HepG2 (cell line): Measurements from ENCODE around the gene RYR2. TPM values are rescaled to one million over a fixed set of nuclear protein-coding genes. Genes with fewer than 3 reads are reported as not detected.
A peak's percentile ranks its signal among the peaks of the same experiment; 100 is the strongest.

Experiments
- ATAC-seq: fragments of 200-7000 bp; cut with Tn5 transposase; 3 replicates; pipeline ENCODE4 v1.9.1; 2020; ENCODE audit warnings: mild to moderate bottlenecking, moderate library complexity
- BruUV-seq: library from RNA; stranded (reverse); fragments of 400-500 nt; replicated peaks from 2 replicates; lab custom pipeline; 2021; lab: Mats Ljungman, UMichigan
- CTCF ChIA-PET: fragments of 300-600 bp; formaldehyde crosslinking; extraction: SDS; loops from one replicate; lab custom pipeline; 2021; ENCODE audit warnings: low total read pairs, inconsistent platforms, low intra/inter-chr PET ratio; lab: Yijun Ruan, JAX
- POLR2A ChIA-PET: fragments of 350-600 bp; sonication (Branson Sonifier 250); formaldehyde crosslinking; loops from one replicate; lab custom pipeline; 2020; ENCODE audit warnings: antibody characterized with exemption, inconsistent platforms; lab: Yijun Ruan, JAX
- DNase-seq: peaks from one replicate; pipeline ENCODE4 v3.0.0-alpha.2; 2015; ENCODE audit warnings: low spot score
- FAIRE-seq: peaks from 3 replicates; lab custom pipeline; 2011; peaks lifted over from hg19 to GRCh38; lab: Jason Lieb, UNC
- H2AFZ ChIP-seq: one replicate; pipeline ENCODE4 v1.6.1; 2011; ENCODE audit warnings: low read length, inconsistent platforms
- H3K27ac ChIP-seq: fragments of 300-600 bp; 3 replicates; pipeline ENCODE4 v1.8.0; 2011; ENCODE audit warnings: mixed run types, mild to moderate bottlenecking, mixed read lengths, low read length, inconsistent platforms; ENCODE audit not compliant: insufficient read depth; ENCODE audit errors: extremely low read length
- H3K27me3 ChIP-seq, 2 experiments: fragments of 200-600 bp in 1 of 2; 2 replicates in 1 of 2; 3 replicates in 1 of 2; pipeline versions ENCODE4 v1.6.0 to v1.8.0; 2011; ENCODE audit warnings: low read length in 2 of 2, mild to moderate bottlenecking in 2 of 2, moderate library complexity in 2 of 2, inconsistent platforms in 1 of 2; ENCODE audit not compliant: insufficient read depth in 2 of 2, control insufficient read depth in 1 of 2
- H3K36me3 ChIP-seq, 2 experiments: fragments of 200-600 bp in 1 of 2; replicated peaks in 1 of 2; 2 replicates in 1 of 2; 3 replicates in 1 of 2; pipeline versions ENCODE4 v1.5.1 to v1.8.0; 2011; ENCODE audit warnings: low read length in 2 of 2, inconsistent platforms in 1 of 2; ENCODE audit not compliant: insufficient read depth in 2 of 2, control insufficient read depth in 1 of 2
- H3K4me1 ChIP-seq: 2 replicates; pipeline ENCODE4 v1.5.1; 2012; ENCODE audit warnings: low read length, inconsistent platforms; ENCODE audit not compliant: insufficient read depth
- H3K4me2 ChIP-seq: 2 replicates; pipeline ENCODE4 v1.6.0; 2011; ENCODE audit warnings: low read depth, low read length, inconsistent platforms
- H3K4me3 ChIP-seq, 3 experiments: fragments of 200-600 bp in 1 of 3; sonication (generic), shearing (Covaris generic) in 1 of 3; replicated peaks in 1 of 3; 2 replicates each; pipeline ENCODE4 v1.5.1; 2011 to 2016; ENCODE audit warnings: low read length in 3 of 3, inconsistent platforms in 2 of 3, low read depth in 2 of 3, mild to moderate bottlenecking in 2 of 3, control low read depth in 1 of 3, mixed read lengths in 1 of 3; ENCODE audit not compliant: insufficient read depth in 1 of 3
- H3K79me2 ChIP-seq: one replicate; pipeline ENCODE4 v1.6.1; 2011; ENCODE audit warnings: low read length, inconsistent platforms; ENCODE audit not compliant: insufficient read depth
- H3K9ac ChIP-seq: 2 replicates; pipeline ENCODE4 v1.6.0; 2011; ENCODE audit warnings: mild to moderate bottlenecking, low read depth, low read length, inconsistent platforms; ENCODE audit not compliant: insufficient read depth
- H3K9me3 ChIP-seq: 2 replicates; pipeline ENCODE4 v1.5.1; 2012; ENCODE audit warnings: mild to moderate bottlenecking, low read length
- H4K20me1 ChIP-seq: 2 replicates; pipeline ENCODE4 v1.6.0; 2011; ENCODE audit warnings: inconsistent platforms, mild to moderate bottlenecking, low read length, moderate library complexity; ENCODE audit not compliant: insufficient read depth
- MTF2 ChIP-seq: sonication (generic); formaldehyde crosslinking; IDR thresholded peaks from 2 replicates; pipeline ENCODE4 v1.5.0; 2020; ENCODE audit warnings: missing genetic modification reagents, borderline replicate concordance
- RFX5 ChIP-seq: IDR thresholded peaks from 2 replicates; pipeline ENCODE4 v1.6.1; 2011; ENCODE audit warnings: low read depth, low read length, improper control_type of control experiment
- SIX4 ChIP-seq: sonication (generic); formaldehyde crosslinking; IDR thresholded peaks from 2 replicates; pipeline ENCODE4 v1.4.0; 2020; ENCODE audit warnings: missing genetic modification reagents
- ZNF317 ChIP-seq: sonication (generic); formaldehyde crosslinking; IDR thresholded peaks from 2 replicates; pipeline ENCODE4 v1.5.0; 2020; ENCODE audit warnings: mild to moderate bottlenecking, missing genetic modification reagents
- WGBS: methylation state at CpG from one replicate; pipeline ENCODE4 v1.1.6; 2017; ENCODE audit warnings: low lambda C conversion rate; 5-methylcytosine and 5-hydroxymethylcytosine counted together
- in situ Hi-C: cut with HindIII; loops from 2 replicates; pipeline ENCODE4 v1.10.0; 2017; ENCODE audit warnings: low pct_unique_long_range_greater_than_20kb; ENCODE audit not compliant: extremely low pct_ligation_motif_present
- intact Hi-C: fragments of 100-400 bp; cut with micrococcal nuclease; formaldehyde crosslinking; loops from one replicate; pipeline ENCODE4 v1.10.0; 2022; ENCODE audit not compliant: unreplicated experiment
- polyA plus RNA-seq, 8 experiments: library from polyadenylated mRNA; depleted of rRNA in 3 of 8; stranded (reverse) in 7 of 8; unstranded in 1 of 8; fragments of >200 nt; fragmentation: Illumina TruSeq in 4 of 8; extraction: Trizol in 4 of 8; gene quantifications; 2 replicates each; pipeline versions ENCODE4 v1.2.1 to v1.2.3, GENCODE V29; 2011 to 2016; ENCODE audit warnings: low read depth in 4 of 8, missing spikeins in 1 of 8, mixed read lengths in 1 of 8; ENCODE audit not compliant: insufficient read depth in 1 of 8
- total RNA-seq, 5 experiments: library from RNA; depleted of rRNA; stranded (reverse); fragments of >200 nt; fragmentation: Illumina TruSeq; extraction: Trizol; gene quantifications; 2 replicates each; pipeline ENCODE4 v1.2.3, GENCODE V29; 2016; ENCODE audit warnings: low read depth in 1 of 5
- TF ChIP-seq, protein P1 (sequence below), 2 experiments: fragments of 450-650 bp in 1 of 2; sonication (generic) in 1 of 2; formaldehyde crosslinking in 1 of 2; IDR thresholded peaks; 2 replicates each; pipeline versions ENCODE4 v1.6.1 to v1.8.0; 2016 to 2022; ENCODE audit warnings: antibody characterized with exemption in 1 of 2, mild to moderate bottlenecking in 1 of 2, missing genetic modification reagents in 1 of 2

The RYR2 gene
- total and polyA plus RNA-seq, 2 of the 13 experiments (the other 11 are each of a cell fraction or from before 2014, with no cell fraction given), result not detected

DNA sequence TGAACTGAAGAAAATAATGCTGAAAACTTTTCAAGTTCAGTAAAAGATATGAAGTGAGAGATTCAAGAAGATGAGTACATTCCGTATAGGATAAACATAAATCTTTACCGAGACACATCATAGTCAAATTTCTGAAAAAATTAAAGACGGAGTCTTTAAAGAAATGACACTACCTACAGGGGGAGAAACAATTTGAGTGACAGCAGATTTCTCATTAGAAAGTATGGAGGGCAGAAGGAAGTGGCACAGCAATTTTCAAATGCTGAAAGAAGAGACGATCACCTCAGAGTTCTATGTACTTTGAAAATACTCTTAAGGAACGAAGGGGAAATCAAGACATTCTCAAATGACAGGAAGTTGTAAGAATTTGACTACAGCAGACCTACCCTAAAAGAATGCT is 577.6 kb downstream of the RYR2 start:
- Histone ChIP-seq H3K4me1 (no peaks in the 10 kb centered on the region), H3K79me2 (no peaks in the 10 kb centered on the region), H3K27ac (no peak overlapping the region), H3K27me3 (no peaks in the 10 kb centered on the region), H3K9me3 (peaks cover 26% of the 10 kb centered on the region), H3K36me3 (no peaks in the 10 kb centered on the region), H2AFZ (no peak overlapping the region), H3K4me2 (no peak overlapping the region), H4K20me1 (no peaks in the 10 kb centered on the region), H3K4me3 (no peak overlapping the region), H3K9ac (no peak overlapping the region)
- POLR2A ChIA-PET, result no interaction called here
- 24% methylated on average over 5 of the region's 5 CpGs for WGBS
- CTCF ChIA-PET, result no interaction called here
- intact Hi-C loops, result no loop called here
- FAIRE-seq (no peak), ATAC-seq (no peak), DNase-seq (no peak)
- no TSS peak for BruUV-seq
- peak; percentile 98 for TF ChIP-seq ZNF317 (CRISPR knock-in tag)
- no peak for TF ChIP-seq SIX4 (CRISPR knock-in tag)
- TF ChIP-seq RFX5, result no peak
- in situ Hi-C loops, result no loop called here

DNA sequence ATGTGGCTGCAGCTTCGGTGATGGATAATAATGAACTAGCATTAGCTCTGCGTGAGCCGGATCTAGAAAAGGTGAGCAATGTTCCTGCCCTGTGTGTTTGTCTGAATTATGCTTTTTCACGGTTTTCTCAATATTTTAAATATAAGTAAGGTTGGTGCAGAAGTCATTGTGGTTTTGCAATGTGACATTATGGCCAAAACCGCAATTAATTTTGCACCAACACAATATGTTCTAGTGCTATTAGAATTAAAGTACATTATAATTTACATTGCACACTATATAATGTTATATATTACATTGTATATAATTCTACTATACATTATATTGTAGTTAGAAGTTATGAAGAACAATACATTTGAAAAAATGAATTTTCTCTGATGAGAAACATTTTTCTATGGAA is 592.9 kb downstream of the RYR2 start:
- ChIA-PET CTCF (no interaction called here), POLR2A (no interaction called here)
- no peak for DNase-seq
- TF ChIP-seq, protein P1, sequence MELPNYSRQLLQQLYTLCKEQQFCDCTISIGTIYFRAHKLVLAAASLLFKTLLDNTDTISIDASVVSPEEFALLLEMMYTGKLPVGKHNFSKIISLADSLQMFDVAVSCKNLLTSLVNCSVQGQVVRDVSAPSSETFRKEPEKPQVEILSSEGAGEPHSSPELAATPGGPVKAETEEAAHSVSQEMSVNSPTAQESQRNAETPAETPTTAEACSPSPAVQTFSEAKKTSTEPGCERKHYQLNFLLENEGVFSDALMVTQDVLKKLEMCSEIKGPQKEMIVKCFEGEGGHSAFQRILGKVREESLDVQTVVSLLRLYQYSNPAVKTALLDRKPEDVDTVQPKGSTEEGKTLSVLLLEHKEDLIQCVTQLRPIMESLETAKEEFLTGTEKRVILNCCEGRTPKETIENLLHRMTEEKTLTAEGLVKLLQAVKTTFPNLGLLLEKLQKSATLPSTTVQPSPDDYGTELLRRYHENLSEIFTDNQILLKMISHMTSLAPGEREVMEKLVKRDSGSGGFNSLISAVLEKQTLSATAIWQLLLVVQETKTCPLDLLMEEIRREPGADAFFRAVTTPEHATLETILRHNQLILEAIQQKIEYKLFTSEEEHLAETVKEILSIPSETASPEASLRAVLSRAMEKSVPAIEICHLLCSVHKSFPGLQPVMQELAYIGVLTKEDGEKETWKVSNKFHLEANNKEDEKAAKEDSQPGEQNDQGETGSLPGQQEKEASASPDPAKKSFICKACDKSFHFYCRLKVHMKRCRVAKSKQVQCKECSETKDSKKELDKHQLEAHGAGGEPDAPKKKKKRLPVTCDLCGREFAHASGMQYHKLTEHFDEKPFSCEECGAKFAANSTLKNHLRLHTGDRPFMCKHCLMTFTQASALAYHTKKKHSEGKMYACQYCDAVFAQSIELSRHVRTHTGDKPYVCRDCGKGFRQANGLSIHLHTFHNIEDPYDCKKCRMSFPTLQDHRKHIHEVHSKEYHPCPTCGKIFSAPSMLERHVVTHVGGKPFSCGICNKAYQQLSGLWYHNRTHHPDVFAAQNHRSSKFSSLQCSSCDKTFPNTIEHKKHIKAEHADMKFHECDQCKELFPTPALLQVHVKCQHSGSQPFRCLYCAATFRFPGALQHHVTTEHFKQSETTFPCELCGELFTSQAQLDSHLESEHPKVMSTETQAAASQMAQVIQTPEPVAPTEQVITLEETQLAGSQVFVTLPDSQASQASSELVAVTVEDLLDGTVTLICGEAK (IDR thresholded peaks at IDR 0.05), result peak; percentile 77
- TF ChIP-seq, protein P1 (CRISPR knock-in tag; IDR thresholded peaks at IDR 0.05), result no peak
- no peak for TF ChIP-seq MTF2 (CRISPR knock-in tag)
- no peaks in the 10 kb centered on the region for H3K27me3 ChIP-seq
- H3K4me3 ChIP-seq, result no peak overlapping the region
- no peaks in the 10 kb centered on the region for H3K9me3 ChIP-seq
- no peaks in the 10 kb centered on the region for H4K20me1 ChIP-seq
- H3K79me2 ChIP-seq, result no peaks in the 10 kb centered on the region
- no TSS peak for BruUV-seq
- no peaks in the 10 kb centered on the region for H3K4me1 ChIP-seq
- no peak overlapping the region for H3K27ac ChIP-seq
- H3K4me2 ChIP-seq, result no peak overlapping the region
- intact Hi-C loops (no loop called here), in situ Hi-C loops (no loop called here)
- H2AFZ ChIP-seq, result no peak overlapping the region
- no peaks in the 10 kb centered on the region for H3K36me3 ChIP-seq
- WGBS, result 20% methylated on average over 5 of the region's 5 CpGs
- no peak for FAIRE-seq
- no peak overlapping the region for H3K9ac ChIP-seq
- no peak for ATAC-seq
